GM10266 (cell line): ENCODE measurements around the gene SLC25A26.
"Not testable (repeated sequence)": the region's sequence is repeated elsewhere in the genome, so short reads cannot be mapped to it uniquely, and the experiment has no call there.

ENCODE experiments used
- DNase-seq: peaks from one replicate; pipeline ENCODE4 v3.0.0; 2012; ENCODE audit errors: extremely low spot score
- TF ChIP-seq, protein P1 (sequence below): IDR thresholded peaks from 2 replicates; pipeline ENCODE4 v1.5.1; 2012; ENCODE audit warnings: mild to moderate bottlenecking, low read depth; ENCODE audit not compliant: control insufficient read depth, insufficient read depth; ENCODE audit errors: missing control alignments

The SLC25A26 gene

DNA sequence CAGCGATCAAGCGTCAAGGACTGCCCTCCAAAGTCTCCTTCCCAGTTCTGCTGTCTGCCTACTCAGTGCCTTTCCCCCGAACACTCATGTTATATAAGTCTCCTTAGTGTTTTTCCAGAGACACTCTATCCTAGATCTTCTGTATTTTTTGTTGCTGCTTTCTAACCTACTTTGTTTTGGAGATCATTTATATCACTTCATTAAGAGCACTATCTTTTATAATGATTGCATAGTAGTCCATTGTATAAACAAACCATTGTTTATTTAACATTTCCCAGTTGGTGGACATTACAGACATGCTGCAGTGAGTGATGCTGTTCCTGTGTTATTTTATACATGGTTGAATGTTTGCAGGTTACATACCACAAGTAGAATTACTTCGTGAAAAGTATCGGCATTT lies 47.1 kb downstream of the SLC25A26 start:
- no peak for DNase-seq
- TF ChIP-seq, protein P1, sequence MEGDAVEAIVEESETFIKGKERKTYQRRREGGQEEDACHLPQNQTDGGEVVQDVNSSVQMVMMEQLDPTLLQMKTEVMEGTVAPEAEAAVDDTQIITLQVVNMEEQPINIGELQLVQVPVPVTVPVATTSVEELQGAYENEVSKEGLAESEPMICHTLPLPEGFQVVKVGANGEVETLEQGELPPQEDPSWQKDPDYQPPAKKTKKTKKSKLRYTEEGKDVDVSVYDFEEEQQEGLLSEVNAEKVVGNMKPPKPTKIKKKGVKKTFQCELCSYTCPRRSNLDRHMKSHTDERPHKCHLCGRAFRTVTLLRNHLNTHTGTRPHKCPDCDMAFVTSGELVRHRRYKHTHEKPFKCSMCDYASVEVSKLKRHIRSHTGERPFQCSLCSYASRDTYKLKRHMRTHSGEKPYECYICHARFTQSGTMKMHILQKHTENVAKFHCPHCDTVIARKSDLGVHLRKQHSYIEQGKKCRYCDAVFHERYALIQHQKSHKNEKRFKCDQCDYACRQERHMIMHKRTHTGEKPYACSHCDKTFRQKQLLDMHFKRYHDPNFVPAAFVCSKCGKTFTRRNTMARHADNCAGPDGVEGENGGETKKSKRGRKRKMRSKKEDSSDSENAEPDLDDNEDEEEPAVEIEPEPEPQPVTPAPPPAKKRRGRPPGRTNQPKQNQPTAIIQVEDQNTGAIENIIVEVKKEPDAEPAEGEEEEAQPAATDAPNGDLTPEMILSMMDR = no peak

- TF ChIP-seq, protein P1 = no peak
- DNase-seq = no peak
Measured at GRCh38 chr3:66268864-66269263, 48.1 kb downstream of the SLC25A26 start.

DNA sequence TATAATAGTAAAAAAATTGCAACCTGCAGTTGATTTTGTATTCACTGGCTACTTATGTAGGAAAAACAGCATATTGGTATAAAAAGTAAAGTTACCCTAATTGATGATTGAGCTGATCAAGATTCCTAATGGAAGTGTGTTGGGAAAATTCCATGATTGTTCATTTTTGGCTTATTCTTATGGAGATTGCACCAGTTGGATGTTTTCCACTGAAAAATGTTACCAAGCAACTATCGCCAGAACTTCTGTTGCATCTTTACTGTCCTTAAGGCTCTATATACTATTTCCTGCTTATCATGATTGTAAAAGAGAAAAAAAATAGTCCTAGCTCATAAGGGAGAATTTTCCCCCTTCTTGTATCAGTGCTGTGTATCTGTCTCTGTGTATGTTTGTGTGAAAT lies 48.6 kb downstream of the SLC25A26 start:
- TF ChIP-seq, protein P1 = no peak
- no peak for DNase-seq

- DNase-seq = no peak
- TF ChIP-seq, protein P1 = no peak
Measured at GRCh38 chr3:66270288-66270687, 49.5 kb downstream of the SLC25A26 start.

GRCh38 chr3:66270701-66271100 lies 49.9 kb downstream of the SLC25A26 start:
- TF ChIP-seq, protein P1 = no peak
- no peak for DNase-seq

DNA sequence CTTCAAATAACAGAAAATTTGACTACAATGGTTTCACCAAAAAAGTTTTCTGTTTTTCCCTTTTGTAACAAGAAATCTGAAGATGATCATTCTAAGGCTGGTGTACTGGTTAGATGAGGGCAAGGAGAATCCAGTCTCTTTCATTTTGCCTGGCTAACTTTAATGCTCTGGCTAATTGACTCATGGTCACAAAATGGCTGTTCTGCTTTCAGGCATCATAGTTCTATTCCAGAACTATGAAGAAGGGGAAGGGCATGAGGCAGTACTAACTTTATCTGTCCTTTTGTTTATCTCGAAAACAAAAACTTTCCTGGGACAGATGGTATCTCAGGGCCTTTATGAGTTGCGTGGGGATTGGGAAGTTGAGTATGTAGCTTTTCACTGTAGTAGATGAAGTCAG lies 50.4 kb downstream of the SLC25A26 start:
- no peak for DNase-seq
- TF ChIP-seq, protein P1 = no peak

DNA sequence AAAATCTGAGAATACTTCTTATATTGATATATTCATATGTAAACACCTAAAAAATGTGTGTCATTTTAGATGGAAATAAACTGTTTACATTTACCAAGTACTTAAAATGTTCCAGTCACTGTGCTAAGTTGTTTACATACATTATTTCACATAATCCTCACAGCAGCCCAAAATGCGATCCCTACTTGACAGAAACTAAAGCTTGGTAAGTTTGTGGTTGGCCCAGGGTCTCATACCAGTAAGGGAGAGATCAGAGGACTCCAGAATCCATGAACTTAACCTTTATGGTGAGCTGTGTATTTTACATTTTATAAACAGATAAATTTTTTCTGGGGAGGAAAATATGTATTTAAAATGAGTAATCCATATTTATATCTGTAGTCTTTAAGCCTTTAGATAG lies 51.2 kb downstream of the SLC25A26 start:
- no peak for DNase-seq
- TF ChIP-seq, protein P1 = no peak

- DNase-seq = not testable (repeated sequence)
Measured at GRCh38 chr3:66274837-66275236, 54.0 kb downstream of the SLC25A26 start.
